Esophagus muscularis mucosa (tissue), 3 donors: ENCODE data around the gene NPEPPS.
"Not testable (repeated sequence)": the region's sequence is repeated elsewhere in the genome, so short reads cannot be mapped to it uniquely, and the experiment has no call there.

Experiments
- CTCF ChIP-seq, 3 experiments: fragments of 200-600 bp in 2 of 3; fragments of 450-650 bp in 1 of 3; sonication (generic) in 2 of 3; IDR thresholded peaks; one replicate each; pipeline ENCODE4 v1.5.1; 2017 to 2019; ENCODE audit warnings: antibody characterized with exemption in 3 of 3, mild to moderate bottlenecking in 2 of 3, moderate library complexity in 1 of 3
- POLR2A ChIP-seq: fragments of 450-650 bp; IDR thresholded peaks from one replicate; pipeline ENCODE4 v1.6.1; 2017; ENCODE audit warnings: antibody characterized with exemption, moderate library complexity, mild to moderate bottlenecking, low read depth

DNA sequence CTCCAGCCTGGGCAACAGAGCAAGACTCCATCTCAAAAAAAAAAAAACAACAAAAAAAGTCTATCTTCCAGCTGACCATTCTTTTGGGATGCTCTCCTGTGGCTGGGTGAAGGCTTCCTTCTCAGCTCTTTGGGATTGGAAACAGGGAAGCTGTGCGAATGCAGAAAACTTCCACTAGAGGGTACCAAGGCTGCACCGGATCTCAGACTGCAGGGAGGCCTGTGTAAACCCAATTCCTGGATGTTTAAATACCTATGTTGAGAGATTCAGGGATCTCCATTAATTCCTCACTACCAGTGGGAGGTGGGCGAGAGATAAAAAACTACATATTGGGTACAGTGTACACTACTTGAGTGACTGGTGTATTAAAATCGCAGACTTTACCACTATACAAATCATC lies 30.3 kb upstream of the NPEPPS start:
- not testable (repeated sequence) for TF ChIP-seq POLR2A
- TF ChIP-seq CTCF (IDR thresholded peaks at IDR 0.05), result peak; percentile 40 to 53 (median 45)
